HuH-7 (cell line): ENCODE measurements around the gene LIMD2.
"Not testable (repeated sequence)": the region's sequence is repeated elsewhere in the genome, so short reads cannot be mapped to it uniquely, and the experiment has no call there.

Experiments
- DNase-seq: peaks from one replicate; pipeline ENCODE4 v3.0.0; 2011; ENCODE audit warnings: low spot score

Gene LIMD2

GRCh38 chr17:63699638-63700527 is at the start of gene LIMD2:
TSS of gene LIMD2 (minus strand) at chr17:63700125. CDS start at chr17:63699298, 827 bp downstream.
- DNase-seq: peak; percentile 72

GRCh38 chr17:63741408-63742173 is 41.7 kb upstream of the LIMD2 start, which contains the start of gene STRADA:
TSS of gene STRADA (minus strand) at chr17:63741799. CDS start at chr17:63728369, 13,430 bp downstream.
- peak; percentile 94 for DNase-seq

- peak; percentile 37 for DNase-seq
Measured at GRCh38 chr17:63741143-63741407, 41.1 kb upstream of the LIMD2 start.

GRCh38 chr17:63740464-63741142 is 40.7 kb upstream of the LIMD2 start:
- DNase-seq: no peak

GRCh38 chr17:63735691-63736090 is 35.8 kb upstream of the LIMD2 start:
- no peak for DNase-seq

- DNase-seq: no peak
Measured at GRCh38 chr17:63722403-63722802, 22.5 kb upstream of the LIMD2 start.

GRCh38 chr17:63720194-63720593 is 20.3 kb upstream of the LIMD2 start:
- not testable (repeated sequence) for DNase-seq

GRCh38 chr17:63718988-63719387 is 19.1 kb upstream of the LIMD2 start:
- no peak for DNase-seq

- no peak for DNase-seq
Measured at GRCh38 chr17:63716426-63716825, 16.5 kb upstream of the LIMD2 start.

GRCh38 chr17:63714550-63715277 is 14.8 kb upstream of the LIMD2 start:
- no peak for DNase-seq

- DNase-seq: no peak
Measured at GRCh38 chr17:63709110-63709509, 9.2 kb upstream of the LIMD2 start.

- no peak for DNase-seq
Measured at GRCh38 chr17:63707151-63707550, 7.2 kb upstream of the LIMD2 start.

GRCh38 chr17:63706336-63707082 is 6.6 kb upstream of the LIMD2 start:
- no peak for DNase-seq

GRCh38 chr17:63705657-63706056 is 5.7 kb upstream of the LIMD2 start:
- DNase-seq: no peak

GRCh38 chr17:63704836-63705235 is 4.9 kb upstream of the LIMD2 start:
- no peak for DNase-seq

GRCh38 chr17:63704259-63704576 is 4.3 kb upstream of the LIMD2 start:
- no peak for DNase-seq

- DNase-seq: no peak
Measured at GRCh38 chr17:63703556-63704258, 3.8 kb upstream of the LIMD2 start.

GRCh38 chr17:63703029-63703428 is 3.1 kb upstream of the LIMD2 start:
- no peak for DNase-seq

GRCh38 chr17:63702721-63703015 is 2.7 kb upstream of the LIMD2 start:
- DNase-seq: no peak

- DNase-seq: no peak
Measured at GRCh38 chr17:63701868-63702720, 2.2 kb upstream of the LIMD2 start.
